B cell (primary cell): Measurements from ENCODE around the gene TEPSIN.

Experiments
- CTCF ChIP-seq: fragments of 200-600 bp; IDR thresholded peaks from one replicate; pipeline ENCODE4 v1.8.0; 2022; ENCODE audit warnings: antibody characterized with exemption, mild to moderate bottlenecking
- EZH2 ChIP-seq: IDR thresholded peaks from 2 replicates; pipeline ENCODE4 v1.6.1; 2012; ENCODE audit warnings: borderline replicate concordance, low read depth, mild to moderate bottlenecking, moderate library complexity, low read length; ENCODE audit not compliant: insufficient read depth, poor library complexity, severe bottlenecking

- TF ChIP-seq EZH2 (no peak), CTCF (no peak)
Measured at GRCh38 chr17:81231766-81232581, 6.9 kb downstream of the TEPSIN start.
